HepG2 (cell line): Measurements from ENCODE around the gene LRRN4CL. TPM values are rescaled to one million over a fixed set of nuclear protein-coding genes. Genes with fewer than 3 reads are reported as not detected.
A peak's percentile ranks its signal among the peaks of the same experiment; 100 is the strongest.

Source experiments
- BHLHE40 ChIP-seq: IDR thresholded peaks from 2 replicates; pipeline ENCODE4 v1.6.1; 2011; ENCODE audit warnings: low read length, improper control_type of control experiment
- KIAA2018 ChIP-seq: sonication (generic); formaldehyde crosslinking; IDR thresholded peaks from 2 replicates; pipeline ENCODE4 v1.5.0; 2020; ENCODE audit warnings: mild to moderate bottlenecking, missing genetic modification reagents, borderline replicate concordance
- SIX4 ChIP-seq: sonication (generic); formaldehyde crosslinking; IDR thresholded peaks from 2 replicates; pipeline ENCODE4 v1.4.0; 2020; ENCODE audit warnings: missing genetic modification reagents
- SOX13 ChIP-seq, 3 experiments: fragments of 450-650 bp in 1 of 3; sonication (generic) in 1 of 3; formaldehyde crosslinking in 1 of 3; IDR thresholded peaks in 2 of 3; conservative IDR thresholded peaks in 1 of 3; 2 replicates each; pipeline versions ENCODE4 v1.5.0 to v1.6.1; 2016 to 2020; ENCODE audit warnings: antibody characterized with exemption in 1 of 3, mild to moderate bottlenecking in 1 of 3, missing compliant biosample characterization in 1 of 3, missing genetic modification reagents in 1 of 3, moderate library complexity in 1 of 3
- ZNF407 ChIP-seq: sonication (generic); formaldehyde crosslinking; IDR thresholded peaks from one replicate; pipeline ENCODE4 v1.5.1; 2020; ENCODE audit warnings: mild to moderate bottlenecking, missing genetic modification reagents; ENCODE audit errors: not compliant biosample characterization
- ZNF503 ChIP-seq: sonication (generic); formaldehyde crosslinking; IDR thresholded peaks from 2 replicates; pipeline ENCODE4 v1.4.0; 2020; ENCODE audit warnings: missing genetic modification reagents
- ZNF720 ChIP-seq: sonication (generic); formaldehyde crosslinking; IDR thresholded peaks from 2 replicates; pipeline ENCODE4 v1.4.0; 2020; ENCODE audit warnings: missing genetic modification reagents
- ZNF773 ChIP-seq: sonication (generic); formaldehyde crosslinking; IDR thresholded peaks from 2 replicates; pipeline ENCODE4 v1.4.0; 2020; ENCODE audit warnings: missing genetic modification reagents, borderline replicate concordance
- ZNF841 ChIP-seq: sonication (generic); formaldehyde crosslinking; IDR thresholded peaks from 2 replicates; pipeline ENCODE4 v1.8.1; 2023; ENCODE audit warnings: missing genetic modification reagents, borderline replicate concordance
- polyA plus RNA-seq, 8 experiments: library from polyadenylated mRNA; depleted of rRNA in 3 of 8; stranded (reverse) in 7 of 8; unstranded in 1 of 8; fragments of >200 nt; fragmentation: Illumina TruSeq in 4 of 8; extraction: Trizol in 4 of 8; gene quantifications; 2 replicates each; pipeline versions ENCODE4 v1.2.1 to v1.2.3, GENCODE V29; 2011 to 2016; ENCODE audit warnings: low read depth in 4 of 8, missing spikeins in 1 of 8, mixed read lengths in 1 of 8; ENCODE audit not compliant: insufficient read depth in 1 of 8
- total RNA-seq, 5 experiments: library from RNA; depleted of rRNA; stranded (reverse); fragments of >200 nt; fragmentation: Illumina TruSeq; extraction: Trizol; gene quantifications; 2 replicates each; pipeline ENCODE4 v1.2.3, GENCODE V29; 2016; ENCODE audit warnings: low read depth in 1 of 5

LRRN4CL gene
- total and polyA plus RNA-seq, 2 of the 13 experiments (the other 11 are each of a cell fraction or from before 2014, with no cell fraction given): 0.11 TPM; not detected in 1

GRCh38 chr11:62665075-62665598, 24.2 kb downstream of the LRRN4CL start, which contains the start of the genes C11orf98 and CSKMT (continued):
- TF ChIP-seq ZNF503 (CRISPR knock-in tag) (0 out of 2 replicates have a peak, but pooled peaks have one; percentile 22), ZNF407 (CRISPR knock-in tag) (no peak), SIX4 (peak; percentile 10; the same call in 1 of the 2 replicates), KIAA2018 (CRISPR knock-in tag) (0 out of 2 replicates have a peak, but pooled peaks have one; percentile 57), SOX13 (IDR thresholded peaks at IDR 0.05) (0 out of 2 replicates have a peak, but pooled peaks have one; percentile 46), SOX13 (CRISPR knock-in tag; conservative IDR thresholded peaks at IDR 0.05 in 1 of 2, IDR thresholded peaks at IDR 0.05 in 1 of 2) (peak in 1 of 2 experiments; percentile 40; a peak in 3 of 4 replicates), ZNF841 (no peak), BHLHE40 (no peak), ZNF773 (CRISPR knock-in tag) (no peak), ZNF720 (CRISPR knock-in tag) (no peak)
